ENCODE measurements around the gene FBLN1. TPM values are rescaled to one million over a fixed set of nuclear protein-coding genes. Genes with fewer than 3 reads are reported as not detected.

FBLN1 gene
- polyA plus RNA-seq, 3 donors: 0.03 to 0.17 TPM; not detected in 1

GRCh38 chr22:45616432-45616831, 113.7 kb downstream of the FBLN1 start:
- intact Hi-C loops (cut with micrococcal nuclease): no loop called here
- Histone ChIP-seq H3K79me2 (ENCODE audit: insufficient read depth, low read length) (no peaks in the 10 kb centered on the region), H3K9ac (ENCODE audit: insufficient read depth, low read length, poor library complexity, severe bottlenecking) (no peak overlapping the region), H3K27me3 (ENCODE audit: control insufficient read depth in 2 of 2, insufficient read depth in 2 of 2, low read length in 2 of 2) (no peaks in the 10 kb centered on the region), H4K20me1 (ENCODE audit: insufficient read depth, low read length) (no peaks in the 10 kb centered on the region), H3K9me3 (replicated peaks in 1 of 2; ENCODE audit: control insufficient read depth in 1 of 2, insufficient read depth in 1 of 2, low read length in 2 of 2) (peaks cover 0 to 2% of the 10 kb centered on the region in 2 donors), H2AFZ (ENCODE audit: insufficient read depth, low read depth, low read length, poor library complexity, severe bottlenecking) (no peak overlapping the region), H3K4me2 (replicated peaks; ENCODE audit: extremely low read depth, low read length, poor library complexity, severe bottlenecking) (no peak overlapping the region), H3K27ac (ENCODE audit: low read depth in 1 of 2, low read length in 2 of 2) (no peak overlapping the region), H3K4me3 (replicated peaks in 1 of 3; ENCODE audit: low read depth in 2 of 3, low read length in 3 of 3) (no peak overlapping the region), H3K36me3 (replicated peaks in 1 of 2; ENCODE audit: control insufficient read depth in 1 of 2, insufficient read depth in 2 of 2, low read length in 2 of 2) (no peaks in the 10 kb centered on the region), H3K4me1 (ENCODE audit: control insufficient read depth in 1 of 2, insufficient read depth in 2 of 2, low read length in 2 of 2) (peaks cover 6 to 11% of the 10 kb centered on the region in 2 donors)
- peaks cover 0 to 4% of the 10 kb centered on the region in 2 donors for H3K36me3 Mint-ChIP-seq
- no peak overlapping the region for H3K27ac Mint-ChIP-seq
- H3K27me3 Mint-ChIP-seq (ENCODE audit: low read depth in 3 of 3): peaks cover 3 to 8% (median 7%) of the 10 kb centered on the region in 3 donors
- peaks cover 16% of the 10 kb centered on the region for H3K4me1 Mint-ChIP-seq
- TF ChIP-seq, protein P1, sequence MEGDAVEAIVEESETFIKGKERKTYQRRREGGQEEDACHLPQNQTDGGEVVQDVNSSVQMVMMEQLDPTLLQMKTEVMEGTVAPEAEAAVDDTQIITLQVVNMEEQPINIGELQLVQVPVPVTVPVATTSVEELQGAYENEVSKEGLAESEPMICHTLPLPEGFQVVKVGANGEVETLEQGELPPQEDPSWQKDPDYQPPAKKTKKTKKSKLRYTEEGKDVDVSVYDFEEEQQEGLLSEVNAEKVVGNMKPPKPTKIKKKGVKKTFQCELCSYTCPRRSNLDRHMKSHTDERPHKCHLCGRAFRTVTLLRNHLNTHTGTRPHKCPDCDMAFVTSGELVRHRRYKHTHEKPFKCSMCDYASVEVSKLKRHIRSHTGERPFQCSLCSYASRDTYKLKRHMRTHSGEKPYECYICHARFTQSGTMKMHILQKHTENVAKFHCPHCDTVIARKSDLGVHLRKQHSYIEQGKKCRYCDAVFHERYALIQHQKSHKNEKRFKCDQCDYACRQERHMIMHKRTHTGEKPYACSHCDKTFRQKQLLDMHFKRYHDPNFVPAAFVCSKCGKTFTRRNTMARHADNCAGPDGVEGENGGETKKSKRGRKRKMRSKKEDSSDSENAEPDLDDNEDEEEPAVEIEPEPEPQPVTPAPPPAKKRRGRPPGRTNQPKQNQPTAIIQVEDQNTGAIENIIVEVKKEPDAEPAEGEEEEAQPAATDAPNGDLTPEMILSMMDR (IDR thresholded peaks at IDR 0.05): no peak
- WGBS (ENCODE audit: insufficient coverage): no CpG with 5 or more reads among the region's 2 CpGs
- DNase-seq: no peak
- H3K4me3 Mint-ChIP-seq: no peak overlapping the region
- H3K9me3 Mint-ChIP-seq: peaks cover 0 to 13% (median 6%) of the 10 kb centered on the region in 7 donors

DNA sequence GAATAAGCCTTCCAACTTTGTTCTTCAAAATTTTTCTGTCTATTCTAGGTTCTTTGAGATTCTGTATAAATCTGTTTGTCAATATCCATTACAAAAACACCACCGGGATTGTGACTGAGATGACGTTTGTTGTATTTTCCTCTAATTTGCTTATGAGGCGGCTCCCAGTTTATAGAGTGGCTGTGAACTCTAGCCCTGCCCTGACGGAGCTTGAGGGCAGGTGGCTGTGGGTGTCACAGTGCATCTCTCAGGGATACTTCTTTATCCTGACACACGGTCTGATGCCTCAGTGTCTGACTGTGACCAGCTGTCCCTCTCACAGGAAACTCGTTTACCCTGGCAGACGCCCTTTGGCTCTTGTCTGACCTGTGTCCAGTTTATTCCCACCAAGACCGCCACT, 115.3 kb downstream of the FBLN1 start:
- H4K20me1 ChIP-seq (ENCODE audit: insufficient read depth, low read length): no peaks in the 10 kb centered on the region
- Mint-ChIP-seq H3K4me3 (no peak overlapping the region), H3K27ac (peak overlapping the region in 1 of 7 donors; percentile 20), H3K27me3 (ENCODE audit: low read depth in 3 of 3) (peaks cover 3 to 9% (median 7%) of the 10 kb centered on the region in 3 donors), H3K9me3 (peaks cover 0 to 13% (median 6%) of the 10 kb centered on the region in 7 donors), H3K36me3 (no peaks in the 10 kb centered on the region), H3K4me1 (peaks cover 10% of the 10 kb centered on the region)
- no peak overlapping the region for H2AFZ ChIP-seq (ENCODE audit: insufficient read depth, low read depth, low read length, poor library complexity, severe bottlenecking)
- H3K27me3 ChIP-seq (ENCODE audit: control insufficient read depth in 2 of 2, insufficient read depth in 2 of 2, low read length in 2 of 2): no peaks in the 10 kb centered on the region
- intact Hi-C loops (cut with micrococcal nuclease): no loop called here
- no peaks in the 10 kb centered on the region for H3K36me3 ChIP-seq (replicated peaks in 1 of 2; ENCODE audit: control insufficient read depth in 1 of 2, insufficient read depth in 2 of 2, low read length in 2 of 2)
- no peak overlapping the region for H3K27ac ChIP-seq (ENCODE audit: low read depth in 1 of 2, low read length in 2 of 2)
- no peak overlapping the region for H3K4me3 ChIP-seq (replicated peaks in 1 of 3; ENCODE audit: low read depth in 2 of 3, low read length in 3 of 3)
- no peak overlapping the region for H3K9ac ChIP-seq (ENCODE audit: insufficient read depth, low read length, poor library complexity, severe bottlenecking)
- WGBS (ENCODE audit: insufficient coverage): 86% methylated on average over 4 of the region's 8 CpGs
- TF ChIP-seq, protein P1 (IDR thresholded peaks at IDR 0.05): no peak
- H3K79me2 ChIP-seq (ENCODE audit: insufficient read depth, low read length): no peaks in the 10 kb centered on the region
- no peak overlapping the region for H3K4me2 ChIP-seq (replicated peaks; ENCODE audit: extremely low read depth, low read length, poor library complexity, severe bottlenecking)
- no peak for DNase-seq
- peaks cover under 1 to 7% of the 10 kb centered on the region in 2 donors for H3K4me1 ChIP-seq (ENCODE audit: control insufficient read depth in 1 of 2, insufficient read depth in 2 of 2, low read length in 2 of 2)
- H3K9me3 ChIP-seq (replicated peaks in 1 of 2; ENCODE audit: control insufficient read depth in 1 of 2, insufficient read depth in 1 of 2, low read length in 2 of 2): peaks cover 0 to 2% of the 10 kb centered on the region in 2 donors

Measured in CD14-positive monocyte (primary cell).